GM12878 (cell line): ENCODE measurements around the gene PPIA. TPM values are rescaled to one million over a fixed set of nuclear protein-coding genes. Genes with fewer than 3 reads are reported as not detected.
A peak's percentile ranks its signal among the peaks of the same experiment; 100 is the strongest.

ENCODE experiments used
- BCLAF1 ChIP-seq: fragments of 450-650 bp; IDR thresholded peaks from 2 replicates; pipeline ENCODE4 v1.6.1; 2017; ENCODE audit warnings: antibody characterized with exemption, mild to moderate bottlenecking, moderate library complexity
- CBX3 ChIP-seq: fragments of 200-600 bp; sonication (generic); IDR thresholded peaks from 2 replicates; pipeline ENCODE4 v1.6.1; 2016; ENCODE audit warnings: low read depth, borderline replicate concordance
- CBX5 ChIP-seq: sonication (generic); IDR thresholded peaks from 2 replicates; pipeline ENCODE4 v1.6.1; 2016; ENCODE audit warnings: low read depth, moderate library complexity, mild to moderate bottlenecking, inconsistent platforms
- CTCF ChIP-seq, 3 experiments: IDR thresholded peaks in 2 of 3; conservative IDR thresholded peaks in 1 of 3; 2 replicates each; pipeline ENCODE4 v1.5.1; 2011; ENCODE audit warnings: low read depth in 3 of 3, low read length in 3 of 3, mild to moderate bottlenecking in 3 of 3, control low read depth in 2 of 3, moderate library complexity in 2 of 3, inconsistent platforms in 1 of 3, mixed read lengths in 1 of 3; ENCODE audit not compliant: control insufficient read depth in 2 of 3, insufficient read depth in 1 of 3; ENCODE audit errors: extremely low read depth in 1 of 3
- EGR1 ChIP-seq, 2 experiments: IDR thresholded peaks; 1 replicate in 1 of 2; 2 replicates in 1 of 2; pipeline ENCODE4 v1.6.1; 2011 to 2012; ENCODE audit warnings: low read depth in 2 of 2, low read length in 2 of 2, borderline replicate concordance in 1 of 2, mild to moderate bottlenecking in 1 of 2, moderate library complexity in 1 of 2
- ELK1 ChIP-seq: IDR thresholded peaks from 2 replicates; pipeline ENCODE4 v1.6.1; 2012; ENCODE audit warnings: low read depth, low read length, improper control_type of control experiment
- EZH2 ChIP-seq: IDR thresholded peaks from 2 replicates; pipeline ENCODE4 v1.6.1; 2012; ENCODE audit warnings: low read depth, mild to moderate bottlenecking, control low read depth, inconsistent platforms, low read length, borderline replicate concordance; ENCODE audit not compliant: control insufficient read depth
- FOXK2 ChIP-seq: fragments of 450-650 bp; IDR thresholded peaks from 2 replicates; pipeline ENCODE4 v1.6.1; 2017; ENCODE audit warnings: mild to moderate bottlenecking, moderate library complexity
- IKZF2 ChIP-seq, 2 experiments: fragments of 450-650 bp; IDR thresholded peaks; 2 replicates each; pipeline ENCODE4 v1.6.1; 2017; ENCODE audit warnings: mild to moderate bottlenecking in 2 of 2, moderate library complexity in 2 of 2
- IRF3 ChIP-seq: fragments of 450-650 bp; IDR thresholded peaks from 2 replicates; pipeline ENCODE4 v1.6.1; 2014; ENCODE audit warnings: mild to moderate bottlenecking
- JUNB ChIP-seq: IDR thresholded peaks from 2 replicates; pipeline ENCODE4 v1.6.1; 2016; ENCODE audit warnings: antibody characterized with exemption, mild to moderate bottlenecking
- JUND ChIP-seq: IDR thresholded peaks from 2 replicates; pipeline ENCODE4 v1.6.1; 2012; ENCODE audit warnings: low read depth, mild to moderate bottlenecking, low read length, improper control_type of control experiment, moderate library complexity
- MXI1 ChIP-seq: fragments of 150-350 bp; IDR thresholded peaks from 2 replicates; pipeline ENCODE4 v1.6.1; 2011; ENCODE audit warnings: low read depth, mild to moderate bottlenecking, inconsistent platforms, low read length, improper control_type of control experiment
- MYB ChIP-seq: fragments of 150-350 bp; IDR thresholded peaks from 2 replicates; pipeline ENCODE4 v1.6.1; 2014; ENCODE audit warnings: mild to moderate bottlenecking, low read depth, low read length, borderline replicate concordance
- NFIC ChIP-seq: IDR thresholded peaks from 2 replicates; pipeline ENCODE4 v1.6.1; 2012; ENCODE audit warnings: low read depth, mild to moderate bottlenecking, inconsistent platforms, low read length, moderate library complexity
- NFXL1 ChIP-seq: fragments of 450-650 bp; IDR thresholded peaks from 2 replicates; pipeline ENCODE4 v1.6.1; 2017; ENCODE audit warnings: antibody characterized with exemption, mild to moderate bottlenecking, borderline replicate concordance
- NFYB ChIP-seq: IDR thresholded peaks from 2 replicates; pipeline ENCODE4 v1.6.1; 2011; ENCODE audit warnings: low read depth, mild to moderate bottlenecking, low read length, improper control_type of control experiment, moderate library complexity; ENCODE audit not compliant: insufficient read depth
- NRF1 ChIP-seq: conservative IDR thresholded peaks from 2 replicates; pipeline ENCODE4 v1.6.1; 2011; ENCODE audit warnings: mild to moderate bottlenecking, low read depth, low read length, improper control_type of control experiment
- POLR2A ChIP-seq: IDR thresholded peaks from 2 replicates; pipeline ENCODE4 v1.6.1; 2011; ENCODE audit warnings: low read depth, mild to moderate bottlenecking, low read length
- SIN3A ChIP-seq: IDR thresholded peaks from 2 replicates; pipeline ENCODE4 v1.6.1; 2012; ENCODE audit warnings: low read depth, low read length, improper control_type of control experiment
- SMAD1 ChIP-seq: fragments of 450-650 bp; IDR thresholded peaks from 2 replicates; pipeline ENCODE4 v1.6.1; 2018; ENCODE audit warnings: mild to moderate bottlenecking, low read depth; ENCODE audit not compliant: partially characterized antibody
- SMAD5 ChIP-seq: IDR thresholded peaks from 2 replicates; pipeline ENCODE4 v1.6.1; 2016; ENCODE audit warnings: antibody characterized with exemption, low read depth
- SRF ChIP-seq, 2 experiments: IDR thresholded peaks; 2 replicates each; pipeline ENCODE4 v1.6.1; 2011; ENCODE audit warnings: low read depth in 2 of 2, low read length in 2 of 2, mild to moderate bottlenecking in 1 of 2, moderate library complexity in 1 of 2
- STAT1 ChIP-seq: fragments of 450-650 bp; conservative IDR thresholded peaks from 2 replicates; pipeline ENCODE4 v1.6.1; 2014; ENCODE audit warnings: antibody characterized with exemption, mild to moderate bottlenecking
- SUZ12 ChIP-seq: fragments of 200-600 bp; sonication (generic); IDR thresholded peaks from one replicate; pipeline ENCODE4 v1.6.1; 2018; ENCODE audit warnings: antibody characterized with exemption, mild to moderate bottlenecking; ENCODE audit not compliant: unreplicated experiment
- ZNF24 ChIP-seq: fragments of 450-650 bp; IDR thresholded peaks from 2 replicates; pipeline ENCODE4 v1.6.1; 2017; ENCODE audit warnings: antibody characterized with exemption, mild to moderate bottlenecking
- polyA plus RNA-seq, 11 experiments: library from polyadenylated mRNA; depleted of rRNA in 4 of 11; unstranded in 6 of 11; stranded (reverse) in 5 of 11; fragments of >200 nt; fragmentation: Nextera tagmentation in 4 of 11; fragmentation: Illumina TruSeq in 1 of 11; extraction: Ambion mirVana in 4 of 11; extraction: Trizol in 1 of 11; gene quantifications; 1 replicate in 1 of 11; 2 replicates in 10 of 11; pipeline versions ENCODE4 v1.2.1 to v1.2.3, GENCODE V29; 2011 to 2016; ENCODE audit warnings: inconsistent platforms in 2 of 11, missing spikeins in 2 of 11, low read depth in 1 of 11
- total RNA-seq, 4 experiments: library from RNA; depleted of rRNA in 3 of 4; stranded (reverse); fragments of >200 nt in 3 of 4; fragmentation: Illumina TruSeq in 1 of 4; extraction: Trizol in 1 of 4; gene quantifications; 2 replicates each; pipeline versions ENCODE4 v1.2.1 to v1.2.3, GENCODE V29; 2013 to 2021

The PPIA gene
- total and polyA plus RNA-seq, 10 of the 15 experiments (the other 5 are each of a cell fraction or from before 2014, with no cell fraction given) = 2,712 to 7,982 (median 5,027) TPM

GRCh38 chr7:44847509-44847919, 51.0 kb downstream of the PPIA start (continued):
- TF ChIP-seq SMAD1 = no peak
- TF ChIP-seq STAT1 = peak; percentile 70; the same call in 1 of the 2 replicates
- TF ChIP-seq NRF1 = no peak
- TF ChIP-seq NFYB = no peak
- TF ChIP-seq SIN3A = peak; percentile 78; the same call in 1 of the 2 replicates
- TF ChIP-seq SMAD5 = no peak
- no peak for TF ChIP-seq NFIC
- TF ChIP-seq SRF (IDR thresholded peaks at IDR 0.05; ENCODE audit: low read depth in 2 of 2, low read length in 2 of 2) = 0 out of 4 replicates have a peak, but pooled peaks of 1 of the 2 experiments have one; percentile 13
- TF ChIP-seq CTCF (IDR thresholded peaks at IDR 0.05 in 2 of 3, conservative IDR thresholded peaks at IDR 0.05 in 1 of 3; ENCODE audit: control insufficient read depth in 2 of 3, extremely low read depth in 1 of 3, insufficient read depth in 1 of 3, low read depth in 3 of 3, low read length in 3 of 3) = peak; percentile 82 to 95 (median 88)
- TF ChIP-seq CBX5 = peak; percentile 27; the same call in 1 of the 2 replicates
- TF ChIP-seq JUND = no peak
- no peak for TF ChIP-seq ELK1
- TF ChIP-seq FOXK2 = no peak
- TF ChIP-seq POLR2A = no peak
- TF ChIP-seq IKZF2 (IDR thresholded peaks at IDR 0.05) = no peak
- no peak for TF ChIP-seq EZH2
- no peak for TF ChIP-seq JUNB
- TF ChIP-seq BCLAF1 = no peak
- TF ChIP-seq SUZ12 = no peak
- 0 out of 2 replicates have a peak, but pooled peaks have one; percentile 67 for TF ChIP-seq MXI1
- no peak for TF ChIP-seq NFXL1
- no peak for TF ChIP-seq CBX3
- TF ChIP-seq ZNF24 = peak; percentile 63; the same call in 1 of the 2 replicates
- no peak for TF ChIP-seq MYB
- no peak for TF ChIP-seq IRF3
- no peak for TF ChIP-seq EGR1 (IDR thresholded peaks at IDR 0.05; ENCODE audit: borderline replicate concordance in 1 of 2, low read depth in 2 of 2, low read length in 2 of 2)
